Measurements from ENCODE around the gene VAV2.

VAV2 gene

GRCh38 chr9:133854765-133855164, 137.4 kb downstream of the VAV2 start:
- Mint-ChIP-seq H3K9me3 (peaks cover 8% of the 10 kb centered on the region), H3K4me3 (no peak overlapping the region), H3K4me1 (peaks cover 53% of the 10 kb centered on the region), H3K27ac (peak overlapping the region; percentile 28), H3K27me3 (ENCODE audit: low read depth, poor library complexity) (no peaks in the 10 kb centered on the region), H3K36me3 (ENCODE audit: low read depth) (peaks cover 17% of the 10 kb centered on the region)
- no peak for DNase-seq
- TF ChIP-seq, protein P1, sequence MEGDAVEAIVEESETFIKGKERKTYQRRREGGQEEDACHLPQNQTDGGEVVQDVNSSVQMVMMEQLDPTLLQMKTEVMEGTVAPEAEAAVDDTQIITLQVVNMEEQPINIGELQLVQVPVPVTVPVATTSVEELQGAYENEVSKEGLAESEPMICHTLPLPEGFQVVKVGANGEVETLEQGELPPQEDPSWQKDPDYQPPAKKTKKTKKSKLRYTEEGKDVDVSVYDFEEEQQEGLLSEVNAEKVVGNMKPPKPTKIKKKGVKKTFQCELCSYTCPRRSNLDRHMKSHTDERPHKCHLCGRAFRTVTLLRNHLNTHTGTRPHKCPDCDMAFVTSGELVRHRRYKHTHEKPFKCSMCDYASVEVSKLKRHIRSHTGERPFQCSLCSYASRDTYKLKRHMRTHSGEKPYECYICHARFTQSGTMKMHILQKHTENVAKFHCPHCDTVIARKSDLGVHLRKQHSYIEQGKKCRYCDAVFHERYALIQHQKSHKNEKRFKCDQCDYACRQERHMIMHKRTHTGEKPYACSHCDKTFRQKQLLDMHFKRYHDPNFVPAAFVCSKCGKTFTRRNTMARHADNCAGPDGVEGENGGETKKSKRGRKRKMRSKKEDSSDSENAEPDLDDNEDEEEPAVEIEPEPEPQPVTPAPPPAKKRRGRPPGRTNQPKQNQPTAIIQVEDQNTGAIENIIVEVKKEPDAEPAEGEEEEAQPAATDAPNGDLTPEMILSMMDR (IDR thresholded peaks at IDR 0.05), result no peak

GRCh38 chr9:133854048-133854447, 138.1 kb downstream of the VAV2 start:
- Mint-ChIP-seq H3K27ac (peak overlapping the region; percentile 41), H3K9me3 (peaks cover 8% of the 10 kb centered on the region), H3K27me3 (ENCODE audit: low read depth, poor library complexity) (no peaks in the 10 kb centered on the region), H3K4me3 (no peak overlapping the region), H3K4me1 (peaks cover 58% of the 10 kb centered on the region), H3K36me3 (ENCODE audit: low read depth) (peaks cover 17% of the 10 kb centered on the region)
- TF ChIP-seq, protein P1 (IDR thresholded peaks at IDR 0.05), result no peak
- DNase-seq, result no peak

GRCh38 chr9:133853331-133853730, 138.8 kb downstream of the VAV2 start:
- no peak overlapping the region for H3K27ac Mint-ChIP-seq

GRCh38 chr9:133852431-133852830, 139.7 kb downstream of the VAV2 start:
- TF ChIP-seq, protein P1 (IDR thresholded peaks at IDR 0.05), result no peak
- Mint-ChIP-seq H3K4me3 (no peak overlapping the region), H3K27ac (no peak overlapping the region), H3K4me1 (peaks cover 52% of the 10 kb centered on the region), H3K27me3 (ENCODE audit: low read depth, poor library complexity) (no peaks in the 10 kb centered on the region), H3K36me3 (ENCODE audit: low read depth) (peaks cover 17% of the 10 kb centered on the region), H3K9me3 (peaks cover 8% of the 10 kb centered on the region)
- no peak for DNase-seq

More at GRCh38 chr9:133853331-133853730, 138.8 kb downstream of the VAV2 start:
- TF ChIP-seq, protein P1 (IDR thresholded peaks at IDR 0.05), result no peak
- Mint-ChIP-seq H3K4me3 (no peak overlapping the region), H3K4me1 (peaks cover 59% of the 10 kb centered on the region), H3K9me3 (peaks cover 8% of the 10 kb centered on the region), H3K27me3 (ENCODE audit: low read depth, poor library complexity) (no peaks in the 10 kb centered on the region), H3K36me3 (ENCODE audit: low read depth) (peaks cover 17% of the 10 kb centered on the region)
- DNase-seq, result no peak

GRCh38 chr9:133851693-133852092, 140.4 kb downstream of the VAV2 start:
- TF ChIP-seq, protein P1 (IDR thresholded peaks at IDR 0.05), result no peak
- peaks cover 6% of the 10 kb centered on the region for H3K9me3 Mint-ChIP-seq
- H3K4me1 Mint-ChIP-seq, result peaks cover 45% of the 10 kb centered on the region
- H3K4me3 Mint-ChIP-seq, result no peak overlapping the region
- H3K36me3 Mint-ChIP-seq (ENCODE audit: low read depth), result peaks cover 10% of the 10 kb centered on the region
- DNase-seq, result no peak
- H3K27ac Mint-ChIP-seq, result no peak overlapping the region
- no peaks in the 10 kb centered on the region for H3K27me3 Mint-ChIP-seq (ENCODE audit: low read depth, poor library complexity)

DNA sequence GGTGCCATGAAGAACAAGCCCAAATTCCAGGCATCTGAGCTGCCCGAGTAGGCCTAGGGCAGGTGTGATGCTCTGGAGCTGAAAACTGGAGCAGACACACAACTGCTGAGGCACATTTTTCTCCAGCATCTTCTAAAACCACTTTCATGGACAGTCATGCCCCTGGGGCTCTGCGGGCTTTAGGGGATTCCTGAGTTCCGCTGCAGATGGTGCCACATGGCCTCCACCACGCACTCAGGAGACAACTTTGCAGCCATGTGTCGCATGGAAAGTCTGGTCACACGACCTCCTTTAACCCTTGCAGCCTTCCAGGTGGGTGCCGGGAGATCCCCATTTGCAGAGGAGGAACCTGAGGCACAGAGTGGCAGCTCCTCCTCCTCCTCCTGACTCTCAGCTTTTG, 141.2 kb downstream of the VAV2 start:
- no peaks in the 10 kb centered on the region for H3K27me3 Mint-ChIP-seq (ENCODE audit: low read depth, poor library complexity)
- TF ChIP-seq, protein P1 (IDR thresholded peaks at IDR 0.05), result no peak

More for the DNA sequence above, 141.2 kb downstream of the VAV2 start:
- Mint-ChIP-seq H3K27ac (no peak overlapping the region), H3K36me3 (ENCODE audit: low read depth) (peaks cover 4% of the 10 kb centered on the region), H3K4me3 (no peak overlapping the region), H3K9me3 (peaks cover 3% of the 10 kb centered on the region), H3K4me1 (peaks cover 40% of the 10 kb centered on the region)
- no peak for DNase-seq
